ENCODE results near the gene HS3ST3A1.

The HS3ST3A1 gene

GRCh38 chr17:13523164-13523563, 78.6 kb downstream of the HS3ST3A1 start:
- H3K4me3 ChIP-seq (ENCODE audit: low read length), result no peak overlapping the region
- peaks cover 5% of the 10 kb centered on the region for H3K4me1 ChIP-seq (ENCODE audit: control insufficient read depth, low read depth, low read length)
- no peaks in the 10 kb centered on the region for H3K27me3 ChIP-seq (ENCODE audit: control insufficient read depth, insufficient read depth, low read length)
- H3K36me3 ChIP-seq (ENCODE audit: control insufficient read depth, low read depth, low read length), result no peaks in the 10 kb centered on the region
- no peak overlapping the region for H3K9ac ChIP-seq (ENCODE audit: low read length)
- H3K9me3 ChIP-seq (ENCODE audit: control insufficient read depth, low read depth, low read length), result no peaks in the 10 kb centered on the region
- no peak overlapping the region for H3K27ac ChIP-seq (ENCODE audit: low read length)

GRCh38 chr17:13522749-13523148, 79.0 kb downstream of the HS3ST3A1 start:
- no peak overlapping the region for H3K4me3 ChIP-seq (ENCODE audit: low read length)
- peaks cover 5% of the 10 kb centered on the region for H3K4me1 ChIP-seq (ENCODE audit: control insufficient read depth, low read depth, low read length)
- no peaks in the 10 kb centered on the region for H3K9me3 ChIP-seq (ENCODE audit: control insufficient read depth, low read depth, low read length)
- no peaks in the 10 kb centered on the region for H3K36me3 ChIP-seq (ENCODE audit: control insufficient read depth, low read depth, low read length)
- H3K27ac ChIP-seq (ENCODE audit: low read length), result no peak overlapping the region
- H3K9ac ChIP-seq (ENCODE audit: low read length), result no peak overlapping the region
- no peaks in the 10 kb centered on the region for H3K27me3 ChIP-seq (ENCODE audit: control insufficient read depth, insufficient read depth, low read length)

- Histone ChIP-seq H3K4me3 (ENCODE audit: low read length) (no peak overlapping the region), H3K9ac (ENCODE audit: low read length) (no peak overlapping the region), H3K9me3 (ENCODE audit: control insufficient read depth, low read depth, low read length) (no peaks in the 10 kb centered on the region), H3K4me1 (ENCODE audit: control insufficient read depth, low read depth, low read length) (no peaks in the 10 kb centered on the region), H3K36me3 (ENCODE audit: control insufficient read depth, low read depth, low read length) (no peaks in the 10 kb centered on the region), H3K27me3 (ENCODE audit: control insufficient read depth, insufficient read depth, low read length) (no peaks in the 10 kb centered on the region), H3K27ac (ENCODE audit: low read length) (no peak overlapping the region)
These were observed 79.9 kb downstream of the HS3ST3A1 start for GRCh38 chr17:13521784-13522183.

GRCh38 chr17:13520899-13521572, 80.7 kb downstream of the HS3ST3A1 start:
- H3K4me3 ChIP-seq (ENCODE audit: low read length), result no peak overlapping the region
- no peaks in the 10 kb centered on the region for H3K27me3 ChIP-seq (ENCODE audit: control insufficient read depth, insufficient read depth, low read length)
- no peaks in the 10 kb centered on the region for H3K4me1 ChIP-seq (ENCODE audit: control insufficient read depth, low read depth, low read length)
- H3K9ac ChIP-seq (ENCODE audit: low read length), result no peak overlapping the region
- H3K36me3 ChIP-seq (ENCODE audit: control insufficient read depth, low read depth, low read length), result no peaks in the 10 kb centered on the region
- H3K9me3 ChIP-seq (ENCODE audit: control insufficient read depth, low read depth, low read length), result no peaks in the 10 kb centered on the region
- H3K27ac ChIP-seq (ENCODE audit: low read length), result no peak overlapping the region

GRCh38 chr17:13518261-13519000, 83.3 kb downstream of the HS3ST3A1 start:
- Histone ChIP-seq H3K9ac (ENCODE audit: low read length) (no peak overlapping the region), H3K4me3 (ENCODE audit: low read length) (no peak overlapping the region), H3K4me1 (ENCODE audit: control insufficient read depth, low read depth, low read length) (no peaks in the 10 kb centered on the region), H3K36me3 (ENCODE audit: control insufficient read depth, low read depth, low read length) (no peaks in the 10 kb centered on the region), H3K9me3 (ENCODE audit: control insufficient read depth, low read depth, low read length) (no peaks in the 10 kb centered on the region), H3K27ac (ENCODE audit: low read length) (no peak overlapping the region), H3K27me3 (ENCODE audit: control insufficient read depth, insufficient read depth, low read length) (no peaks in the 10 kb centered on the region)

- H3K9ac ChIP-seq (ENCODE audit: low read length), result no peak overlapping the region
- no peaks in the 10 kb centered on the region for H3K36me3 ChIP-seq (ENCODE audit: control insufficient read depth, low read depth, low read length)
- no peak overlapping the region for H3K4me3 ChIP-seq (ENCODE audit: low read length)
- no peaks in the 10 kb centered on the region for H3K9me3 ChIP-seq (ENCODE audit: control insufficient read depth, low read depth, low read length)
- no peaks in the 10 kb centered on the region for H3K4me1 ChIP-seq (ENCODE audit: control insufficient read depth, low read depth, low read length)
- no peak overlapping the region for H3K27ac ChIP-seq (ENCODE audit: low read length)
- H3K27me3 ChIP-seq (ENCODE audit: control insufficient read depth, insufficient read depth, low read length), result no peaks in the 10 kb centered on the region
These were observed 88.7 kb downstream of the HS3ST3A1 start for GRCh38 chr17:13513039-13513405.

GRCh38 chr17:13510062-13510461, 91.7 kb downstream of the HS3ST3A1 start:
- Histone ChIP-seq H3K4me1 (ENCODE audit: control insufficient read depth, low read depth, low read length) (no peaks in the 10 kb centered on the region), H3K9me3 (ENCODE audit: control insufficient read depth, low read depth, low read length) (no peaks in the 10 kb centered on the region), H3K4me3 (ENCODE audit: low read length) (no peak overlapping the region), H3K36me3 (ENCODE audit: control insufficient read depth, low read depth, low read length) (no peaks in the 10 kb centered on the region), H3K27me3 (ENCODE audit: control insufficient read depth, insufficient read depth, low read length) (no peaks in the 10 kb centered on the region), H3K9ac (ENCODE audit: low read length) (no peak overlapping the region), H3K27ac (ENCODE audit: low read length) (no peak overlapping the region)

GRCh38 chr17:13509527-13509926, 92.2 kb downstream of the HS3ST3A1 start:
- no peaks in the 10 kb centered on the region for H3K27me3 ChIP-seq (ENCODE audit: control insufficient read depth, insufficient read depth, low read length)
- H3K9me3 ChIP-seq (ENCODE audit: control insufficient read depth, low read depth, low read length), result no peaks in the 10 kb centered on the region
- no peak overlapping the region for H3K4me3 ChIP-seq (ENCODE audit: low read length)
- no peak overlapping the region for H3K9ac ChIP-seq (ENCODE audit: low read length)
- H3K4me1 ChIP-seq (ENCODE audit: control insufficient read depth, low read depth, low read length), result no peaks in the 10 kb centered on the region
- H3K27ac ChIP-seq (ENCODE audit: low read length), result no peak overlapping the region
- no peaks in the 10 kb centered on the region for H3K36me3 ChIP-seq (ENCODE audit: control insufficient read depth, low read depth, low read length)

- H3K9me3 ChIP-seq (ENCODE audit: control insufficient read depth, low read depth, low read length), result no peaks in the 10 kb centered on the region
- no peaks in the 10 kb centered on the region for H3K4me1 ChIP-seq (ENCODE audit: control insufficient read depth, low read depth, low read length)
- no peak overlapping the region for H3K9ac ChIP-seq (ENCODE audit: low read length)
- no peak overlapping the region for H3K4me3 ChIP-seq (ENCODE audit: low read length)
- no peak overlapping the region for H3K27ac ChIP-seq (ENCODE audit: low read length)
- no peaks in the 10 kb centered on the region for H3K27me3 ChIP-seq (ENCODE audit: control insufficient read depth, insufficient read depth, low read length)
- no peaks in the 10 kb centered on the region for H3K36me3 ChIP-seq (ENCODE audit: control insufficient read depth, low read depth, low read length)
These were observed 92.8 kb downstream of the HS3ST3A1 start for GRCh38 chr17:13508896-13509295.

- no peak overlapping the region for H3K4me3 ChIP-seq (ENCODE audit: low read length)
- H3K4me1 ChIP-seq (ENCODE audit: control insufficient read depth, low read depth, low read length), result no peaks in the 10 kb centered on the region
- H3K9me3 ChIP-seq (ENCODE audit: control insufficient read depth, low read depth, low read length), result no peaks in the 10 kb centered on the region
- H3K27me3 ChIP-seq (ENCODE audit: control insufficient read depth, insufficient read depth, low read length), result no peaks in the 10 kb centered on the region
- H3K9ac ChIP-seq (ENCODE audit: low read length), result no peak overlapping the region
- H3K36me3 ChIP-seq (ENCODE audit: control insufficient read depth, low read depth, low read length), result no peaks in the 10 kb centered on the region
- H3K27ac ChIP-seq (ENCODE audit: low read length), result no peak overlapping the region
These were observed 98.2 kb downstream of the HS3ST3A1 start for GRCh38 chr17:13503526-13503925.

- Histone ChIP-seq H3K4me1 (ENCODE audit: control insufficient read depth, low read depth, low read length) (no peaks in the 10 kb centered on the region), H3K4me3 (ENCODE audit: low read length) (no peak overlapping the region)
These were observed 99.5 kb downstream of the HS3ST3A1 start for GRCh38 chr17:13502263-13502662.

GRCh38 chr17:13500947-13501346, 100.8 kb downstream of the HS3ST3A1 start:
- Histone ChIP-seq H3K9me3 (ENCODE audit: control insufficient read depth, low read depth, low read length) (no peaks in the 10 kb centered on the region), H3K27me3 (ENCODE audit: control insufficient read depth, insufficient read depth, low read length) (no peaks in the 10 kb centered on the region), H3K27ac (ENCODE audit: low read length) (no peak overlapping the region), H3K4me3 (ENCODE audit: low read length) (no peak overlapping the region), H3K36me3 (ENCODE audit: control insufficient read depth, low read depth, low read length) (no peaks in the 10 kb centered on the region), H3K9ac (ENCODE audit: low read length) (no peak overlapping the region), H3K4me1 (ENCODE audit: control insufficient read depth, low read depth, low read length) (no peaks in the 10 kb centered on the region)

More at GRCh38 chr17:13502263-13502662, 99.5 kb downstream of the HS3ST3A1 start:
- Histone ChIP-seq H3K36me3 (ENCODE audit: control insufficient read depth, low read depth, low read length) (no peaks in the 10 kb centered on the region), H3K27ac (ENCODE audit: low read length) (no peak overlapping the region), H3K9me3 (ENCODE audit: control insufficient read depth, low read depth, low read length) (no peaks in the 10 kb centered on the region), H3K27me3 (ENCODE audit: control insufficient read depth, insufficient read depth, low read length) (no peaks in the 10 kb centered on the region), H3K9ac (ENCODE audit: low read length) (no peak overlapping the region)
